ENCODE results near the gene MYO10. TPM values are rescaled to one million over a fixed set of nuclear protein-coding genes. Genes with fewer than 3 reads are reported as not detected.

MYO10 gene
- total RNA-seq, 4 donors from 2014 or later: 30.6 to 55.9 (median 38.2) TPM

GRCh38 chr5:16679190-16679589 is 256.9 kb downstream of the MYO10 start:
- H3K27me3 ChIP-seq: no peaks in the 10 kb centered on the region
- no peaks in the 10 kb centered on the region for H3K9me3 ChIP-seq
- WGBS, 2 donors: 92 to 94% methylated on average over 9 of the region's 9 CpGs
- H3K4me1 ChIP-seq: no peaks in the 10 kb centered on the region
- H3K27ac ChIP-seq: no peak overlapping the region
- no peak overlapping the region for H3K4me3 ChIP-seq
- TF ChIP-seq POLR2A (IDR thresholded peaks at IDR 0.05) (no peak), EP300 (IDR thresholded peaks at IDR 0.05) (no peak)
- TF ChIP-seq, protein P1, sequence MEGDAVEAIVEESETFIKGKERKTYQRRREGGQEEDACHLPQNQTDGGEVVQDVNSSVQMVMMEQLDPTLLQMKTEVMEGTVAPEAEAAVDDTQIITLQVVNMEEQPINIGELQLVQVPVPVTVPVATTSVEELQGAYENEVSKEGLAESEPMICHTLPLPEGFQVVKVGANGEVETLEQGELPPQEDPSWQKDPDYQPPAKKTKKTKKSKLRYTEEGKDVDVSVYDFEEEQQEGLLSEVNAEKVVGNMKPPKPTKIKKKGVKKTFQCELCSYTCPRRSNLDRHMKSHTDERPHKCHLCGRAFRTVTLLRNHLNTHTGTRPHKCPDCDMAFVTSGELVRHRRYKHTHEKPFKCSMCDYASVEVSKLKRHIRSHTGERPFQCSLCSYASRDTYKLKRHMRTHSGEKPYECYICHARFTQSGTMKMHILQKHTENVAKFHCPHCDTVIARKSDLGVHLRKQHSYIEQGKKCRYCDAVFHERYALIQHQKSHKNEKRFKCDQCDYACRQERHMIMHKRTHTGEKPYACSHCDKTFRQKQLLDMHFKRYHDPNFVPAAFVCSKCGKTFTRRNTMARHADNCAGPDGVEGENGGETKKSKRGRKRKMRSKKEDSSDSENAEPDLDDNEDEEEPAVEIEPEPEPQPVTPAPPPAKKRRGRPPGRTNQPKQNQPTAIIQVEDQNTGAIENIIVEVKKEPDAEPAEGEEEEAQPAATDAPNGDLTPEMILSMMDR (IDR thresholded peaks at IDR 0.05): no peak
- peaks cover 0 to 70% (median 5%) of the 10 kb centered on the region in 3 donors for H3K36me3 ChIP-seq
- no peak for DNase-seq (ENCODE audit: low spot score in 2 of 2)

DNA sequence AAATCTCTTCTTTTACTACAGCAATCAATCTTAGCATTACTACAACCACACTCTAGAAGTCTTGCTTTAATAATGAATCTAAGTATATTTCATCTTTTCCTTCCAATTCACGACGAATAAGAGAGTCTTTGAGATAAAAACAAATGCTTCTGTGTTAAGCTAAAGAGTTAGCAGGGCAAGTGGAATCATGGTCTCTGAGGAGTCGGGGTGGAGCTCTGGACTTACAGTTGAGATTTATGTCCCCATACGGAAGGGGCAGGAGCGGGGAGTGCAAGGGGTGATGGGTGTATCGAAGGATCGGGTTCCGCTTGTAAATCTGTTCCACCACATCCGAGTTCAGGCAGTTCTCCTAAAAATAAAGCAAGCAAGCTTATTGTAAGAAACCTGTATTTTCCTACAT is 260.3 kb downstream of the MYO10 start:
- Histone ChIP-seq H3K36me3 (peaks cover 0 to 79% (median 2%) of the 10 kb centered on the region in 3 donors), H3K27ac (peak overlapping the region in 2 of 4 donors; percentile 37 to 62), H3K9me3 (no peaks in the 10 kb centered on the region), H3K4me1 (no peaks in the 10 kb centered on the region), H3K27me3 (no peaks in the 10 kb centered on the region), H3K4me3 (no peak overlapping the region)
- DNase-seq (ENCODE audit: low spot score in 2 of 2): no peak
- 36 to 41% methylated on average over 9 of the region's 9 CpGs for WGBS, 2 donors
- no peak for TF ChIP-seq POLR2A (IDR thresholded peaks at IDR 0.05)
- no peak for TF ChIP-seq EP300 (IDR thresholded peaks at IDR 0.05)
- TF ChIP-seq, protein P1 (IDR thresholded peaks at IDR 0.05): no peak

DNA sequence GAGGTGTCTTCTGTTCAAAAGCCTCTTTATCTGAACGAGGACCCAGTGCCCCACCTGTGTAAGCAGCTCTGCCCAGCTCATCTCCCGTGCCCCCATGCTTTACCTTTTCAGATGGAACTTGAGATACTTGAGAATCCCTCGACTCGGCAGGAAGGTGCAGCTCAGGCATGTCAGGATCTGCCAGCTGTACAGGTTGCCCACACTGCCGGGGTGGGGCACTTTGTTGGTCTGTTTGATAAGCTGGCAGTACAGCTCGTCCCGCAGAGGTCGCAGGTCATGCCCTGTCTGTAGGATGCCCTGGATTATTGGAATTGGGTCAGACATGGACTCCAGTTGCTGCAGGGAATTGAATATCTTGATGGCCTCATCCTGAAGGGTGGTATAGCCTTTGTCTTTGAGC is 261.3 kb downstream of the MYO10 start:
- peaks cover 0 to 8% (median 0%) of the 10 kb centered on the region in 4 donors for H3K4me1 ChIP-seq
- no peak overlapping the region for H3K27ac ChIP-seq
- WGBS, 2 donors: 89 to 93% methylated on average over 8 of the region's 8 CpGs
- H3K4me3 ChIP-seq: no peak overlapping the region
- H3K36me3 ChIP-seq: peaks cover 0 to 76% (median 0%) of the 10 kb centered on the region in 3 donors
- DNase-seq (ENCODE audit: low spot score in 2 of 2): no peak
- no peaks in the 10 kb centered on the region for H3K9me3 ChIP-seq
- TF ChIP-seq POLR2A (IDR thresholded peaks at IDR 0.05): no peak
- TF ChIP-seq, protein P1 (IDR thresholded peaks at IDR 0.05): no peak
- no peak for TF ChIP-seq EP300 (IDR thresholded peaks at IDR 0.05)
- H3K27me3 ChIP-seq: no peaks in the 10 kb centered on the region

GRCh38 chr5:16673241-16674201 is 262.6 kb downstream of the MYO10 start:
- no peak for DNase-seq (ENCODE audit: low spot score in 2 of 2)
- WGBS, 2 donors: 81 to 85% methylated on average over 18 of the region's 18 CpGs
- Histone ChIP-seq H3K4me1 (peaks cover 0 to 12% (median 0%) of the 10 kb centered on the region in 4 donors), H3K36me3 (peaks cover 0 to 65% (median 0%) of the 10 kb centered on the region in 3 donors), H3K4me3 (no peak overlapping the region), H3K27me3 (no peaks in the 10 kb centered on the region), H3K27ac (no peak overlapping the region), H3K9me3 (no peaks in the 10 kb centered on the region)
- no peak for TF ChIP-seq EP300 (IDR thresholded peaks at IDR 0.05)
- no peak for TF ChIP-seq POLR2A (IDR thresholded peaks at IDR 0.05)
- TF ChIP-seq, protein P1 (IDR thresholded peaks at IDR 0.05): no peak

- DNase-seq (ENCODE audit: low spot score in 2 of 2): no peak
- Histone ChIP-seq H3K27me3 (no peaks in the 10 kb centered on the region), H3K27ac (no peak overlapping the region), H3K36me3 (peaks cover 0 to 70% (median 0%) of the 10 kb centered on the region in 3 donors), H3K9me3 (no peaks in the 10 kb centered on the region), H3K4me1 (peaks cover 0 to 12% (median 0%) of the 10 kb centered on the region in 4 donors), H3K4me3 (no peak overlapping the region)
- 73 to 81% methylated on average over 7 of the region's 7 CpGs for WGBS, 2 donors
- TF ChIP-seq EP300 (IDR thresholded peaks at IDR 0.05) (no peak), POLR2A (IDR thresholded peaks at IDR 0.05) (no peak)
- TF ChIP-seq, protein P1 (IDR thresholded peaks at IDR 0.05): no peak
Observed at GRCh38 chr5:16671208-16671607, 264.9 kb downstream of the MYO10 start.

Data from tibial nerve (tissue), 4 donors.